HG03039 (cell line): Measurements from ENCODE around the gene CDK5R2.
A peak's percentile ranks its signal among the peaks of the same experiment; 100 is the strongest.

Experiments used
- ATAC-seq: cut with Tn5 transposase; IDR thresholded peaks from one replicate; pipeline ENCODE4 v1.9.1; 2021; ENCODE audit warnings: mild to moderate bottlenecking, moderate library complexity; ENCODE audit not compliant: unreplicated experiment

The CDK5R2 gene

DNA sequence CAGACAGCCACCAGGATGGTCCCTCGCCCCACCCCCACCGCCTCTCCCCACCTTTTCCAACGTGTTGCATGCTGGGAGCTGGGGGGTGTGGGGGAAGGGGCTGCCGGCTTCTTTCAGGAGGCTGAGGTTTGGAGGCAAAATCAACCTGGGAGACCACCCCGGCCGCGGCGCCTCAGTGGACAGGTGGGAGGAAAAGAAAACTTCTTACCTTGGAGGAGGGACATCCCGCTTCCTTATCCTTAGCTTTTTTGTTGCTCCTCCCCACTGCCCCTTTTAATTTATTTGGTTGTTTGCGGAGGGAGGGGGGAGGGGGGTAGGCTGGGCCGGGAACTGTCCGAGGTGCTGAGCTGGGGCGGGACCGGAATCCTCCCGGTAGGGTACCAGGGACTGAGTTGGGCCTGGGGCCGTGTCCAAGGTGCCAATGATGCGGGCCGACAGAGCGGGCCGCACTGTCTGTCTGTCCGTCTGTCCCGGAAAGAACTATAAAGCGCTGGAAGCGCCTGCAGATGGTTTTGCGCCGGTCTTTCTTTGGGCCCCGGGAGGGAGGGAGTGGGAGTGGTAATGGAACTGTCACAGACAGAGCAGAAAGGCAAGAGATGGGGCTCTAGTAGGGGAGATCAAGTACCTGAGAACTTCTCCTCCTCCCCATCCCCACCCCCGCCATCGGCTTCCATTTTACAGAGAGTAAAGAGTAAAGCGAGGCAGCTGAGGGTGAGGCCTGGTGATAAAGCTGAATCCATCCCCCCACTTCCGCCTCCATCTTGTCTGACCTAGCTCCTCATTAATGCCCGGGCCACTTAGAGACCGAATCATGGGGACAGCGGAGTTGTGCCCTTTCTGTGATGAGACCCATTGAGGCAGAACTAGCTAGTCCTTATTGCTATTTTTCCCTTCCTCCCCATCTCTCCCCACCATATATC is 2.4 kb downstream of the CDK5R2 start:
- no peak for ATAC-seq

DNA sequence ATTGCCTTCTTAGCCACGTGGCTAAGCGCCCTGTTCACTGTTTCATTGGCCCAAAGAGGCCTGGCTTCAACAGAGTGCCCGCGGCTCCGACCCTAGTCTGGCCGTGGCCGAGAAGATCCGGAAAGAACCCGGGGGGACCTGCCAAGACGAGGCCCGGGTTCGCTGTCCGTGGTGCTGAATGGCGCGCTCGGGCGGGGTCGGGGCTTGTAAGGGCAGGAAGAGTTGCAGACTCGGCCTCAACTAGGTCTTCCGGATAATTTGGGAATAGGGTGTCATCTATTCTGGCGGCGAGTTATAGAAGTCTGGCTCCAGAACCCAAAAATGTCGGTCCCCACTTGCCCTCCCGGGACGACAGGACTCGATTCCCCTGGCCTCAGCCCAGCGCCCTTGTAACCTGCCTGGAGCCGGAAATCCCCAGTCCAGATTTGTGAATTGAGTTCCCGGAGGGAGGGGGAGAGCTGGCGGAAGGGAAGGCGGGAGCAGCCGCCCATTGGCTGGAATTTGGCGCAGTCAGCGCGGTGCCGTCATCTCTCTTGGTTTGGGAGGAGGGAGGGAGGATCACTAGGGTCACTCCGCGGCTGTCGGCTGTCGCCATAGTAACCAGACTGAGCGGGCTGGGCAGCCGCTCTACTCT is 3.5 kb downstream of the CDK5R2 start:
- no peak for ATAC-seq

DNA sequence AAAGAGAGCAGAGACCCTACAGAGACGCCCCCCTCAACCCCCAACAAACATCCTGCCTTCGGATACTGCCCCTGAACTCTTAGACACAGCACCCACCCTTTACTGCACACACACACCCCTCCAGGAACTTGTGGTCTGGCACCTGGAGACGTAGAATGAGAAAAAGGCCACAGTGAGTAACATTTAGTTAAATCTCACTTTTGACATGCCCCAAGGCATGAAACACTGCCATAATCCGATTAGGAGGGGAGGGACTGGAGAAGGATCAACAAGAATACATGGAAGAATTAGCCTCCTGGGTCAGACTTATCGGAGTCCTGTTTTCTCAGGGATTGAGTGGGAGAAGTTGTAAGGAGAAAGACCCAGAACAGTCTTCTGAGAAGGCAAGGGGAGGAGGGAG is 4.1 kb downstream of the CDK5R2 start:
- no peak for ATAC-seq

DNA sequence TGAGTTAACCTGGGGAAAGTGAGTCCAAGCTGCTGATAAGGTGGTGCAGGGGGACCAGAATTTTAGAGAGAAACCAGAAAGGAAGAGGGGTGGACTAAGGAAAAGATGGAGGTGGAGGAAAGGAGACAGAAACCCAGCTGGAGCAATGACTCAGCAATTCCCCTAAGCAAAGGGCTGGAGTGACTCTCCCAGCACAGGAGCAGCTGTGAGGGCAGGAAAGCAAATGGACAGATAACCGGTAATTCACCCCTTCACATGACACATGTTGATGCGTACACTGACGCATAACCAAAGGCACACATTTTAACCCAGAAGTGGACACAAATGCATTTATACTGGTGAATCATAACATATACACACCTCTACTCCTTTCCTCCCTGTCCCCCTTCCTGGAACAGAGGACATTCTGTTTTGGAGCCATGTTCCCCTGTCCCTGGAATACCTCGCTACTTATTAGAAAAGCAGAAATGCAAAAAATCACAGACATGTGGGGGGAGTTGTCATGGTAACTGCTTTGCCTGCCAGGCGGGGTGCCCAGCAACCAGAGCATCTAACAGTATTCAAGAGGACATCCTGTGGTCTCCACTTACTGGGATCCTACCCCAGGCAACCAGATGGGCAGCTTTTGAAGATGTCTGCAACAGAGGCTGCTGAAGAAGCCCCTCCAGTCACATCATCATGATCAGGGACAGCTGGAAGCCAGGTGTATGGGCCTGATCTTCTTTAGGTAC is 4.7 kb downstream of the CDK5R2 start:
- ATAC-seq: no peak

DNA sequence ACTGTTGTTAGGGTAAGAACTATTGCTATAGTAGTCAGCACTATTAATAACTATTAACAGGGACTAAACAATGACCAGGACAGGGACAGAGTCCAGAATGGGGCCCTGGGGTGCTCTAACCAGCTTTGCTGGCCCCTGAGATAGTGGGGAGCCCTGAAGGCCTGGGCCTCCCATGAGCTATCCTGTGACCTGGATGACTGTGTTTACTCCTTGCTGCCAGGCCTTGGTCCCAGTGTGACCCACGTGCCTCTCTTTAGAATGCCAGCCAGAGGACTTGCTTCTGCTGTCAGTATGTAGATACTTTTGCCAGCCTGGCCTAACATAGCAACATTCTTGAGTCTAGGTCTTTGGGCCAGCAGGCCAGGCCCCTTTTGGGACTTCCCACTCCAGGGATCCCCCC is 11.4 kb downstream of the CDK5R2 start:
- ATAC-seq: no peak

DNA sequence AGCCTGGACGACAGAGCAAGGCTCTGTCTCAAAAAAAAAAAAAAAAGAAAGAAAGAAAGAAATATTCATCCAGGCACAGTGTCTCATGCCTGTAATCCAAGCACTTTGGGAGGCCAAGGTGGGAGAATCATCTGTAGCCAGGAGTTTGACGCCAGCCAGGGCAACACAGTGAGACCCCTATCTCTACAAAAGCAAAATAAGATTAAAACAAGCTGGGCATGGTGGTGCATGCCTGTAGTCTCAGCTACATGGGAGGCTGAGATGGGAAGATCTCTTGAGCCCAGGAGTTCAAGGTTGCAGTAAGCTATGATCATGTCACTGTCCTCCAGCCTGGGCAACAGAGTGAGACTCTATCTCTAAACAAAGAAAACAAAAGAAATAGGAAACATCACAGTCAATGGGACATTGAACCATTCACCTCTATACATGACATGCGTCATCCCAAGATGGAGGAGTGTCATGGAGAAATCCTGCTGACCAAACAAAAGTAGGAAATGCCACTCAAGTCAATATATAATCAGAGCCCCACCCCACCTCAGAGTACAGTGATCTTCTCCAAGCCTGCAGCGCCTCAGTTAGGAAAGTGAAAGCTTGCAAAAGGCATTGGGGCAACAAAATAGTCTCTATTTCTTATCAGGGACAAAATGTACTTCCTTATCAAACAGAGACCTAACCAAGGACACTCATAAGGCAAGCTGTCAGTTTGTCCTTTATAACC is 15.8 kb downstream of the CDK5R2 start:
- no peak for ATAC-seq

DNA sequence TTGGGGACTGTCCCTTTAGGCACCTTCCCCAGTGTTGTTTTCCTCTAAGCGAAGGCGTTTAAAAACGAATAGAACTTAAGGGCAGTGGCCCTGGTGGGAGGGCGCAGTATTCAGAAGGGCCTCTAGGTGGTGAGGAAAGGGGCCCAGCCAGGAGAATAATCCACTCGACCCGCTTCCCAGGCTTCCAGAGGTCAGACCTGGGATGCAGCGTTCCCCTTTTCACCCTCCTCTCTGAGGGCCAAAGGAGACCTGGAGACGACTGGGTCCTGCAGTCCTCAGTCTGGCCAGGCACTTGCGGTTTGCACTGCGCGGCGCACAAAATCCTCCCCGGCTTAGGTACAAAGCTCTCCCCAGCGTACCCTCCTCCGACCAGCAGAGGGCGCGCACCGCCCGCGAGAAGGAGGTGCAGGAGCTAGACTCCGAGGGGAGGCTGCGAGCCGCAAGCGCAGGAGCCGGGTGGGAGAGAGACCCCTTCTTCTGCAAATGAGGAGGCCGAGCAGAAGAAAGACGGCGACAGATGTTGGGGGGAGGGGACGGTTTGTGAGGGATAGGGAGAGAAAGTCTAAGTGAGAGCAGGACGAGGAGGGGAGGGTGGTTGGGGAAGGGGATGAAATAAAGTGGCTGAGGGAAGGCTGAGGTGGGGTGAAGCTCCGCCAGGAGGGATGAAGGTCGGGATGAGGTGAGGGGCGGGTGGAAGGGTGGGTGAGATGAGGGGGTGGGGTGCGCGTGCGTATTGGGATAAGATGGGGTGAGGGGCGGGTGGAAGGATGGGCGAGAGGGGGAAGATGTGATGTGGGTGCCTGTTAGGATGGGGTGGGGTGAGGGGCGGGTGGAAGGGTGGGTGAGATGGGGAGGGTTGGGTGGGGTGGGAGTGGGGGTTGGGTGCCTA is 20.6 kb downstream of the CDK5R2 start:
- peak; percentile 76 for ATAC-seq

DNA sequence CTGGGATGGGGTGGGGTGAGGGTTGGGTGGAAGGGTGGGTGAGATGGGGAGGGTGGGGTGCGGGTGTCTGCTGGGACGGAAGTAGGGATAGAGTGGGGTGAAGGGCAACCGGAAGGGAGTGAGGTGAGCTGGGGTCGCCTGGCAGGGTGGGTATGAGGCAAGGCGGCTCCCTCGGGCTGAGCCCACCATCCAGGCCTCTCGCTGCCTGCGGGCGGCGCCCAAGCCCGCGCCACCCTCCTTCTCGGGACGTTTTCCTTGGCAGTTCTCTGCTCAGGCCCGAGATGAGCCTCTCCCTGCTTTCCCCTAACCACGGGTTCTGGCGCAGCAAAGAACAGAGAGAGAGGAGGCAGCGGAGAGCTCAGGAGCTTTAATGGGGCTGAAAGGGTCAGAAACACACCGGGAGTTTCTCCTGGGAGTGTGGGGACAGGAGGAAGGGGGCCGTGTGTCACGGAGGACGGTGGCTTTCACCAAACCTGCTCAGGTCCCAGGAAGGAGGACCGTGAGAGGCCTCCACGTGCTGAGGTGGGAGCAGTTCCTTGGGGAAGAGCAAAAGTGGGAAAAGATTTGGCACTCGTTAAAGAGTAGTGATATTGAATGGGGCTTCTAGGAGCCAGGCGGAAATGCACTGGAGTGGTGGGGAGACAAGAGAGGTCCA is 21.4 kb downstream of the CDK5R2 start:
- no peak for ATAC-seq

DNA sequence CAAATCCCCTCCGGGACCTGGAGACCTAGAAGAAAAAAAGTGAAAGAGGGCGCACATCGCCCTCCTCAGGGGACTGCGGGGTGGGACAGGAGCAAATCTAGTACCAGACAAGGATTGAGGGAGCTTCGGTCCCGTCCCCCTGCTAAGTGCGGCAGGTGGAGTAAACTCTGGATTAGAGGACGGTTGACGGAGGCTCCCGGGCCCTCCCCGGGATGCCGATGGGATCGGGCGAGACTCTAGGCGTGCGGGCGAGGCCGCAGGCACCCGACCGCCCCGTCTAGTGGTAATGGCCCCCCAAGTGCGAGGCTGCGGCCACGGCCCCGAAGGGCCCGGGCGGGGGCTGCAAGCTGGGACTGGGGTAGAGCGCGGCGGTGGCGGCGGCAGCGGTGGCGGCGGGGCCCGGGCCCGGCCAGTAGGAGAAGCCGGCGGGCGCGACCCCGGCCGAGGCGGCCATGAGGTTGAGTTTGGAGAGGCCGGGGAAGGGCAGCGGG is 22.0 kb downstream of the CDK5R2 start:
- ATAC-seq: no peak

DNA sequence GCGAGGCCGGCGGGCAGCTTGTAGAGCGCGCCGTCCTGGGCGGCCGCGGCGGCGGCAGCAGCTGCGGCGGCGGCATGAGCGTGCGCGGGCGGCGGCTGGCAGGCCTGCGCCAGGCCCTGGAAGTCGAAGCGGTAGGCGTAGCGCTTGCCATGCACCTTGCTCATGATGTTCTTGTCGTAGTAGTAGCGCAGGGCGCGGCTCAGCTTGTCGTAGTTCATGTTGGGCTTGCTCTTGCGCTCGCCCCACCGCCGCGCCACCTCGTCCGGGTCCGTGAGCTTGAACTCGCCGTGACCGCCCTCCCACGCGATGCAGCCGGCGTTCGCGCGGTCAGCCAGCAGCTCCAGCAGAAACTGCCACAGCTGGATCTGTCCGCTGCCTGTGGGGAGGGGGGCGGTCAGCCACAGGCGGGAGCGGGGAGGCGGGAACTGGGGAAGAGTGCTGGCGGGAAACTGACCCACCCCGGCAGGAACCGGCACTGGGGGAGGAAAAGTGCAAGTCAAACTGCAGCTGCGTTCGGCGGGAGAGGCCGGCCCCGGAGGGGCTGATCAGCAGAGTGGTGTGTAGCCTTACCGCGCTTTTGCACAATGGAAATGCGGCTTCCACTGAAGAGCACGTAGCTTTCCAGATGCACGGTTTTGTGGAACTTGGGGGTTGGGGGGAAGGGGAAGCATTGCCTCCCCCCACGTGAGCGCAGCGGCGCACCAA is 22.6 kb downstream of the CDK5R2 start:
- ATAC-seq: no peak

DNA sequence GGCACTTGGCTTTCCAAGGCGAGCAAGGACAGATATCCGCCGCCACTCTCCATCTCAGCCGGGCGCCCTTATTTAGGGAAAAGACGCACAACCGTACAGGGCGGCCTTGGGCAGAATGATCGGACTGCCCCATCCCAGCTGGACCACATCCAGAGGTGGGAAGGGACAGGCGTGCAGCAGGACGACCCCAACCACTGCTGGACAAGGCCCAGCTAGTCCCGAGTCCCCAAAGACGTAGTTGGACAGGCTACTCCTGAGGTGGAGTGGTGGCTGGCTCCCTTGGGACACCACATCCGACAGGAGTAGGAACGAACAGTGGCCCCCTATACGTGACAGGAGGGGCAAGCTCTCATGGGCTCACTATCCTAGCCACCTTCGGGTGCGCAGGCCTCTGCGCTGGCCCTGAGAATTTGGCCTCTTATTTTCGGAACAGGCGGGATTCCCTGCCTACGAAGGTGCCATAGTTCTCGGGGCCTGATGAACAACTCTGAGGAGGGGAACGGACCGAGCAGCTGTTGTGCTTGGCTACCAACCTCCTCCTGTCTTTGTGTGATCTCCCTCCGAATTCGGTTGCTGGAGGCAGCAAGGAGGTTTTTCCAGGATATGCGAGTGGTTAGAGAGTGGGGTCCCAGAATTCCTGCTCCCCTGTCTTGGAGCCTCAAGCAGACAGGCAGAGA is 23.3 kb downstream of the CDK5R2 start:
- no peak for ATAC-seq

DNA sequence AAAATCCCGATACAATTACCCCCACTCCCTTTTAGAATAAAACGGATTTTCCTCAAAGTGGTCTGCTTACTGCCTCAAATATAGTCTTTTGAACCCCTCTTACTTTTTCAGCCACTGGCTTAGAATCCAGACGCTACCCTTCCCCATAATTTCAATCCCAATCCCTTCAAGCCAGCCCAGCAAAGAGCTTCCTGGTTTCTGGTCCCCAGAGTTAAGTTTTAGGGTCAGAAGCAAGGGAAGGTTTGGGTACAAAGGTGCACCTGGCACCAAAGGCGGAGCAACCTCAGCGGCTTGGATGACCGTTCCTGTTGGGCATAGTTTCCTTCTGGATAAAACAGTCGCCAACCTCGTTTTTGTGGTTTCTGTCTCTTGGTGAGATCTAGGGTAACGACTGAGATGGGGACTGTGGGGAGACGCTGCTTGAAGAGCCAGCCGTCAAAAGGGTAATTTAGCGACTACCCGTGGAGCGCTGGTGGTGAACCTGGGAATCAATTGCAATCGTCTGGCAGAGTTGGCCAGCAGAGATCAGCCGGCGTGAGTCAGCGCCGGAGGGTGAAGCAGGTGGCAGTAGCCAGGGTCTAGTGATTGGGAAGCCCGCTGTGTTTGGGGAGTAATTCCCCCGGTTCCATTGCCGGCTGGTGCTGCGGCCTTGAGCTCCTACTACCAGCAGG is 23.9 kb downstream of the CDK5R2 start:
- ATAC-seq: no peak

DNA sequence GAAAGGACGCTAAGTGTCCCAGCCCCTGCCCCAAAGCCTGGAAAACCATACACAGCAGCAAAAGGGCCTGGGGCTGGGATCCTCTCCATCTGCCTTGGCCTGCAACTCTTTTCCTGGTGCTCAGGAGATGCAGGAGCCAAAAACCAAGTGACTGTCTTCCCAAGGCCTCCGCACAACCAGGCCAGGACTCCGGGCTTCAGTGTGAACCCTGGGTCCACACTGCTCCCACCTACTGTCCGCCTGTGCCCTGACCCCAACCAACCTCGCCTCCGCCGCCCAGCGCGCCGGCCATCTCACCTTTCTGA is 24.4 kb downstream of the CDK5R2 start:
- no peak for ATAC-seq

DNA sequence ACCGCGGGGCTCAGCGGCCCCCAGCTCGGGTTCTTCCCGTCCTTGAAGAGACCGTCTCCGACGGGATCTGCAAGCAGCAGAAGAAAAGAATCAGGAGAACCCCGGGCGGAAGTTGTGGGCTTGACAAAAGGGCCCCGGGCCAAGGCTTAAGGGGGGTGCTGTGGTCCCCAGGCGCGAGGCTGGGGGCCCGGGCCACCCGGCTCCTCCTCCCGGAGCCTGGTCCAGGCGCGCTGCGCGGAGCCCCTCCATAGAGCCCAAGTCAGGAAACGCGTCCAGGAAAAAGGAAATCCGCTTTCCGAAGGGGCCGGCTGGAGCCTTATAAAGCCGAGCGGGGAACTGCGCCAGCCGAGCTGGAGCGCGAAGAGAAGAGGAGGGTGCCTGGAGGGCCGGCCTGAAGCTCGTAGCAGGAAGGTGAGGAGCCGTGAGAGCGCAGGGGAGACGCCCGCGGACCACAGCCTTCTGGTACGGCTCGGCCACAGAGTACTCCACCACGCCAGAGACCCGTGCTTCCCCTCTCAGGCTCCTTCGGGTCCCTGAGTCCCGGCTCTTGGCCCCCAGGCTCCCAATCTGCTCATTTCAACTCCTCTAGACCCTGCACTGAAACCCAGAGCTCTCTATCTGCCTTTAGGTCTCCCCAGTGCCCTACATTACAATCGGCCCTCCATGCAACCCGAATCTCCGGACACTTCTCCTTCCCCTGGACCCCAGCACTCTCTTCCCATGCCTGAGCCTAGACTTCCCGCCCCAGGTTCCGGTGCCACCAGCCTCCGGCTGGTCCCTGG is 25.0 kb downstream of the CDK5R2 start:
- no peak for ATAC-seq

DNA sequence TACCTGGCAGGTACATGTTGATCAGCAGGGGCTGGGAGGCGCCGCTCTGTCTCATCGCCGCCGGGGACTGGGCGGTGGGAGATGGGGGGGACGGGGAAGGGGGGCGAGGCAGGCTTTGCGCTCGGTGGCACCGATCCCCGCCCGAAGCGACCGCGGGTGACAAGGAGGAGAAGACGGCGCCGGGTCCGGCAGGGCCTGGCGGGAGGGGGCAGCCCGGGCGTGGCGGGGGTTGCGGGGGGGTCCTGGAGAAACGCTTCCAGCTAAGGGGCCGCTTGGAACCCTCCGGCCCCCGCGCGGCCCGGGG is 25.5 kb downstream of the CDK5R2 start, which contains the start of gene FEV:
FEV (minus strand) TSS at position 164 of the 304 bp plus-strand sequence; CDS start at position 55, 109 bp downstream.
- ATAC-seq: no peak

DNA sequence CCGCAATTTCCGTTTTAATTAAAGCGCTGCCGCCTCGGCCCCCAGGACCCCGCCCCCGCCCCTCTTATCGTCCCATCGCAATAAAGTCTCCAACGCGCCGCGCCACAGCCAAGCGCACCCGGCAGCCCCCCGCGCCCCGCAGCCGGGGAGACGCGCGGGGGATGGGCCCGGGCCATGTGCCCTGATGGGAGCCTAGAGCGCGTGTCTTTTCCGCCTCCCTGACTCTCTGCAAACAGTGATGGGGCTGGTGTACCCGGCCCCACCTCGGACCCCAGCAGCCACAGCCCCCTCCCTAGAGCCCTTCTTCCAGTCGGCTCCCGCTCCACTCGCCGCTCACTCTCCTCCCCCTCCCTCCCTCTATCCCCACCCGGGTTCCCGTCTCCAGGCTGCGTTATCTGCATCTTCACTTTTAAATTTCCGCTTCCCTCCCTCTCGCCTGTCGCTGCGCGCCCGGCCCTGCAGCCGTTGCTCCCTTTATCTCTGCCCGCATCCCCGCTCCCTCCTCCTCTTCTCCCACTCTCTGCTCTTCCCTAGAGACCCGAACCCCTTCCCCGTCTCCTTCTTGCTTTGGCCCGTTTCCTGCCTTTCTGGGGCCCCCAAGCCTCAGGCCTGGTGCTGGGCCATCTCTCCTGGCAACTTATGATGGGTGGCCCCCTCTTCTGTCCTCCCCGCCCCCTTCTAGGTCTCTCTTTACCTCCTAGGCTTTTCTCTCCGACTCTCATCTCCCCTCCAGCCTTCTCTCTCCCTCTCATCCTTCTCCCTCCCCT is 26.0 kb downstream of the CDK5R2 start:
- ATAC-seq: no peak
